Neural cell (in vitro differentiated cells): ENCODE data around the gene PLD6.

Source experiments
- CTCF ChIP-seq: fragments of 450-650 bp; IDR thresholded peaks from 2 replicates; pipeline ENCODE4 v1.5.1; 2014; ENCODE audit warnings: antibody characterized with exemption, mild to moderate bottlenecking, moderate library complexity; ENCODE audit not compliant: poor library complexity, severe bottlenecking
- EP300 ChIP-seq: fragments of 450-650 bp; conservative IDR thresholded peaks from 2 replicates; pipeline ENCODE4 v1.6.1; 2014; ENCODE audit warnings: antibody characterized with exemption, mild to moderate bottlenecking, moderate library complexity; ENCODE audit not compliant: poor library complexity, severe bottlenecking
- MXI1 ChIP-seq: fragments of 450-650 bp; conservative IDR thresholded peaks from 2 replicates; pipeline ENCODE4 v1.6.1; 2014; ENCODE audit warnings: antibody characterized with exemption, mild to moderate bottlenecking; ENCODE audit not compliant: poor library complexity, severe bottlenecking
- POLR2AphosphoS5 ChIP-seq: IDR thresholded peaks from 2 replicates; pipeline ENCODE4 v1.6.1; 2012
- RAD21 ChIP-seq: fragments of 450-650 bp; conservative IDR thresholded peaks from 2 replicates; pipeline ENCODE4 v1.6.1; 2014; ENCODE audit warnings: antibody characterized with exemption, mild to moderate bottlenecking, moderate library complexity
- REST ChIP-seq: IDR thresholded peaks from 2 replicates; pipeline ENCODE4 v1.6.1; 2012; ENCODE audit warnings: borderline replicate concordance
- SMC3 ChIP-seq: fragments of 450-650 bp; conservative IDR thresholded peaks from 2 replicates; pipeline ENCODE4 v1.6.1; 2014; ENCODE audit warnings: antibody characterized with exemption, mild to moderate bottlenecking, moderate library complexity; ENCODE audit not compliant: poor library complexity
- TAF1 ChIP-seq: IDR thresholded peaks from 2 replicates; pipeline ENCODE4 v1.6.1; 2012; ENCODE audit warnings: low read depth

- no peak for TF ChIP-seq POLR2AphosphoS5
- no peak for TF ChIP-seq MXI1
- TF ChIP-seq TAF1, result no peak
- TF ChIP-seq CTCF, result no peak
- TF ChIP-seq EP300, result no peak
- TF ChIP-seq REST, result no peak
- no peak for TF ChIP-seq RAD21
- TF ChIP-seq SMC3, result no peak
Measured at GRCh38 chr17:17200831-17201230, 5.3 kb downstream of the PLD6 start.
